Gastrocnemius medialis (tissue), 4 donors: ENCODE results near the gene TNNI3K.

Experiments
- POLR2A ChIP-seq, 2 donors: fragments of 450-650 bp; IDR thresholded peaks; one replicate each; pipeline ENCODE4 v1.6.1; 2017; ENCODE audit warnings: antibody characterized with exemption in 2 of 2, mild to moderate bottlenecking in 2 of 2, moderate library complexity in 2 of 2
- TF ChIP-seq, protein P1 (sequence below), 5 experiments: fragments of 450-650 bp in 3 of 5; fragments of 200-600 bp in 2 of 5; sonication (generic) in 2 of 5; IDR thresholded peaks in 4 of 5; conservative IDR thresholded peaks in 1 of 5; 1 replicate in 4 of 5; 2 replicates in 1 of 5; pipeline ENCODE4 v1.5.1; 2016 to 2019; ENCODE audit warnings: antibody characterized with exemption in 5 of 5, mild to moderate bottlenecking in 3 of 5, moderate library complexity in 3 of 5

DNA sequence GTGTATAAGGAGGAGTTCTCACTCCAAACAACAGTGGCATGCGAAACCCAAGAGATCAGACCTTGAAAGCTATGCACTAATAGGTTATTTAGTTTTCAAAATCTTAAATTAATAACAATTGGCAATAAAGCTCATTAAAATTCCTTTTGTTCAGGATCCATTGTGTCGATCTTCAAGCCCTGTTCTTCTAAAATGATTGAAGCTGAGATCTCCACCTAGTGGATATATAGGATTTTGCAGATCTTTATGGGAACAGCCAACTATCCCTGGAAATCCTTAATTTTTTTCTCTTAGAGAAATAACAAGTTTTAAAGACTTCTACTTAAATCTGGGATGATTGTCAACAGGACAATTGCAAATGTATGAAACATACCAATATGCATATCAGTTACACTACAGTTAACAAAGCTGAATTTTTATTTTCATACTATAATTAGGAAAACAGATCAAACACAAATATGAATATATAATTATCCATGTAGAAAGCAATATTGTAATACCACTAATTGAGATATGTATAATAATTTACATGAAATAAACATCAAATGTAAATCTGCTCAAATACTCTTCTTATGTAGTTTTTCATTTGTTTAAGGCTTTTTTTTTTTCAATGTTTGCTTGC, 233.9 kb downstream of the TNNI3K start:
- TF ChIP-seq, protein P1, sequence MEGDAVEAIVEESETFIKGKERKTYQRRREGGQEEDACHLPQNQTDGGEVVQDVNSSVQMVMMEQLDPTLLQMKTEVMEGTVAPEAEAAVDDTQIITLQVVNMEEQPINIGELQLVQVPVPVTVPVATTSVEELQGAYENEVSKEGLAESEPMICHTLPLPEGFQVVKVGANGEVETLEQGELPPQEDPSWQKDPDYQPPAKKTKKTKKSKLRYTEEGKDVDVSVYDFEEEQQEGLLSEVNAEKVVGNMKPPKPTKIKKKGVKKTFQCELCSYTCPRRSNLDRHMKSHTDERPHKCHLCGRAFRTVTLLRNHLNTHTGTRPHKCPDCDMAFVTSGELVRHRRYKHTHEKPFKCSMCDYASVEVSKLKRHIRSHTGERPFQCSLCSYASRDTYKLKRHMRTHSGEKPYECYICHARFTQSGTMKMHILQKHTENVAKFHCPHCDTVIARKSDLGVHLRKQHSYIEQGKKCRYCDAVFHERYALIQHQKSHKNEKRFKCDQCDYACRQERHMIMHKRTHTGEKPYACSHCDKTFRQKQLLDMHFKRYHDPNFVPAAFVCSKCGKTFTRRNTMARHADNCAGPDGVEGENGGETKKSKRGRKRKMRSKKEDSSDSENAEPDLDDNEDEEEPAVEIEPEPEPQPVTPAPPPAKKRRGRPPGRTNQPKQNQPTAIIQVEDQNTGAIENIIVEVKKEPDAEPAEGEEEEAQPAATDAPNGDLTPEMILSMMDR (IDR thresholded peaks at IDR 0.05 in 4 of 5, conservative IDR thresholded peaks at IDR 0.05 in 1 of 5) = peak in 2 of 5 experiments; percentile 33 to 46
- TF ChIP-seq POLR2A (IDR thresholded peaks at IDR 0.05) = no peak
